SHP77 (cell line): ENCODE results near the gene U2AF1L4.
"Not testable (repeated sequence)": the region's sequence is repeated elsewhere in the genome, so short reads cannot be mapped to it uniquely, and the experiment has no call there.

Experiments
- DNase-seq, 2 experiments: peaks; one replicate each; lab custom pipeline; 2025; lab: John Stamatoyannopoulos, UW

Gene U2AF1L4

DNA sequence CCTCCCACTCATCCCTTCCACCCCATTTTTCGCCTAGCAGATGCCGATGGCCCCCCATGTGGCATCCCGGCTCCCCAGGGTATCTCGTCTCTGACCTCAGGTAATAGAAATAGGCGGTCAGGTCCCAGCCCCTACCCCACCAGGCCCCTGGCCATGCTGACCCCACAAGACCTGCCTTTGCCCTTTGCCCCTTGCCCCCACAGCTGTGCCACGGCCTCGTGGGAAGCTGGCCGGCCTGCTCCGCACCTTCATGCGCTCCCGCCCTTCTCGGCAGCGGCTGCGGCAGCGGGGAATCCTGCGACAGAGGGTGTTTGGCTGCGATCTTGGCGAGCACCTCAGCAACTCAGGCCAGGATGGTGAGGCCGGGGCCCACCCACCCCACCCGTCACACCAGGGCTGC lies 35.5 kb upstream of the U2AF1L4 start:
- DNase-seq, result no peak

- no peak for DNase-seq
These were observed 34.8 kb upstream of the U2AF1L4 start for GRCh38 chr19:35780058-35780457.

- DNase-seq, result no peak
These were observed 33.8 kb upstream of the U2AF1L4 start for GRCh38 chr19:35779033-35779432.

DNA sequence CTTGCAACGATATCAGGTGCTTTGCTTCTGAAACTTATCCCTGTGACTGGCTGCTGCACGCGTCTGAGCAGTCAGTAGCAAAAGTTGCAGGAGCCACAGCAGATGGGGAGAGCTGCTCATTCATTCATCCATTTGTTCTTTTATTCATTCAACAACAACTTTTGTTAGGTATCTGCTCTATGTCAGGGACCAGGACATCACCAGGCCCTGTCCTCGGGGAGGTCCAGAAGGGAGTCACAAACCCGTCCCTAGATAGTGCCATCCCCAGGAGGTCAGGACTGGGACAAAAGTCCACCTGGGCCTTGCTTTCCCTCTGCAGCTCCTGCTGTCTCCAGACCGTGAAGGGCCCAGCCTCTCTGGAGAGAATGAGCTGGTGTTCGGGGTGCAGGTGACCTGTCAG lies 32.7 kb upstream of the U2AF1L4 start:
- DNase-seq, result no peak

DNA sequence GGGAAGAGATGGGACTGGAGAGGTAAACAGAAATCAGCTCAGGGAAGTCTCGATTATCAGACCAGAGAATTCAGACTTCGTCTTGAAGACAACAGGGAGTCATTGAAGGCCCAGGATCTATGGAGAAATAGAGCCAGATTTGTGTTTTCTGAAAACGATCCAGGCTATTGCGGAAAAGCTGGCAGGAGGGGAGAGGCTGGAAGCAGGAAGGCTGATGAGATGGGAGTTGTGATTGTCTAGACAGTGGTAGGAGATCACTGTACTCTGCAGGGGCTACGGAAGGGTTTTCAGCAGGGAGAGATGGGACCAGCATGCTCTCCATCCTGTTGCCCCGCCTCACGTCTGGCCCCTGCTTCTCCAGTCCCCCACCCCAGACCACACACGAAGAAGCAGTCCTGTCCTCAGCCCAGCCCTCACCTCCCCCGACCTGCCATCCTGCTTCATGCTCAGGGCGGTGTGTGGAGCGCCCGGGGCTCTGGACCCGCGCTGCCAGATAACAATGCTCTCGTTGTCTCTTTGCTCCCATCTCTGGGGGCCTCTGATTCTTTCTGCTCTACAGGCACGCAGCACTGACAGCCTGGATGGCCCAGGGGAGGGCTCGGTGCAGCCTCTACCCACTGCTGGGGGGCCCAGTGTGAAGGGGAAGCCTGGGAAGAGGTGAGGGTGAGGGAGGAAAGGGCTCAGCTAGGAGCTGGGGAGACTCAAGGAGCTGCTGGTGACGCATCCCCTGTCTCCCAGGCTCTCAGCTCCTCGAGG lies 32.0 kb upstream of the U2AF1L4 start:
- DNase-seq, result no peak

GRCh38 chr19:35776102-35776788 lies 31.0 kb upstream of the U2AF1L4 start:
- DNase-seq, result no peak

GRCh38 chr19:35775298-35776101 lies 30.3 kb upstream of the U2AF1L4 start, which contains the start of gene ARHGAP33:
ARHGAP33 (plus strand) TSS chr19:35775564; CDS start chr19:35775659, 95 bp downstream.
- peak; percentile 98 for DNase-seq

DNA sequence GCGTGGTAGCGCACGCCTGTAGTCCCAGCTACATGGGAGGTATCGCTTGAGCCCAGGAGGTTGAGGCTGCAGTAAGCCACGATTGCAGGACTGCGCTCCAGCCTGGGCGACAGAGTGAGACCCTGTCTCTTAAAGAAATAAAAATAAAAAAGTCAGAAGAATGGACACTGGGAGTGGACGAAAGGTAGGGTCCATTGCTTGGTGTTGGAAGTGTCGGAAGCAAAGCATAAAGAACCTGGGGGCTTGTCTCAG lies 29.8 kb upstream of the U2AF1L4 start:
- no peak for DNase-seq

- peak in 1 of 2 experiments; percentile 11 for DNase-seq
These were observed 29.2 kb upstream of the U2AF1L4 start for GRCh38 chr19:35774274-35775045.

GRCh38 chr19:35773020-35773806 lies 28.0 kb upstream of the U2AF1L4 start:
- no peak for DNase-seq

DNA sequence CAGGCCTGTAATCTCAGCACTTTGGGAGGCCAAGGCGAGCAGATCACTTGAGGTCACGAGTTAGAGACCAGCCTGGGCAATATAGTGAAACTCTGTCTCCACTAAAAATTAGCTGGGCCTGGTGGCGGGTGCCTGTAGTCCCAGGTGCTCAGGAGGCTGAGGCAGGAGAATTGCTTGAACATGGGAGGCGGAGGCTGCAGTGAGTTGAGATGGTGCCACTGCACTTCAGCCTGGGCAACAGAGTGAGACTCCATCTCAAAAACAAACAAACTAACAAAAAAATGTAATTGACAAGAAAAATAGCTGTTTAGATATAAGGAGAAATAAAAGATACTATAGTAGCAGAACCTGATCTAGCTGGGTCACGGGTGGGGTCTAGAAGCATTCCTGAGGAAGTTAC lies 27.1 kb upstream of the U2AF1L4 start:
- not testable (repeated sequence) for DNase-seq

DNA sequence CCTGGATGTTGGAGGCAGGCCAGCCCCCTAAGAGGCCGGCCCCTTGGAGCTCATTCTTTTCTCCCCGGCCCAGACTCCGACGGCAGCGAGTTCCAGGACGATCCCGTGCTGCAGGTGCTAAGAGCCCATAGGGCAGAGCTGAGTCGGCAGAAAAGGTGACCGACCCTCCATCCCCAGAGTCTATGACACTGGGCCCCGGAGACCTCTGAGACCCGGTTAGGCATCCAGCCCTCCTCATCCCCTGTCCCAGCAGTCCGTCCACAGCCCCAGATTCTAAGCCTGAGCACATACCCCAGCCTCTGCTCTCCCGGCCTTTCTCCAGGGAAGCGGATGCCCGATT lies 22.8 kb upstream of the U2AF1L4 start:
- DNase-seq, result no peak

GRCh38 chr19:35767288-35768081 lies 22.3 kb upstream of the U2AF1L4 start:
- no peak for DNase-seq

GRCh38 chr19:35766571-35767104 lies 21.4 kb upstream of the U2AF1L4 start:
- DNase-seq, result no peak

GRCh38 chr19:35764432-35765315 lies 19.5 kb upstream of the U2AF1L4 start:
- DNase-seq, result no peak

DNA sequence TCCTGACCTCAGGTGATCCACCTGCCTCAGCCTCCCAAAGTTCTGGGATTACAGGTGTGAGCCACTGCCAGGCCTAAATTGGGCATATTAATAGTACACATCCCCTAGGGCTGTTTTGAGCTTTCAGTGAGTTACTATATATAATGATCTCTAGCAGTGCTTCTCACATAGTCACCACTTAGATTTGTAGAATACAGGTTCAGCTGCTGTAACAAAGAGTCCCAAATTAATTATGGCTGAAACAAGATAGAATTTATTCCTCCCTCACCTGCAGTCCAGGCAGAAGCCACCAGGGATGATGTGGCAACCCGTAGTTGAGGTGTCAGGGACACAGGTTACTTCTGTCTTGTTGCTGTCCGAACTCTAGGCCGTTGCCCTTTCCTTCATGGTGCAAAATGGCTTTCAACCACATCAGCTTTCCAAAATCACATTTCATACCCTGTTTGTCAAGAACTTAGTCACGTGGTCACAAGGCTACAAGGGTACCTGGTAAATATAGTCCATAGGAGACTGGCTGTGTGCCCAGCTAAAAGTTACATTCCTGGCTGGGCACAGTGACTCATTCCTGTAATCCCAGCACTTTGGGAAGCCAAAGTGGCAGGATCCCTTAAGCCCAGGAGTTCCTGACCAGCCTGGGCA lies 15.6 kb upstream of the U2AF1L4 start:
- no peak for DNase-seq

DNA sequence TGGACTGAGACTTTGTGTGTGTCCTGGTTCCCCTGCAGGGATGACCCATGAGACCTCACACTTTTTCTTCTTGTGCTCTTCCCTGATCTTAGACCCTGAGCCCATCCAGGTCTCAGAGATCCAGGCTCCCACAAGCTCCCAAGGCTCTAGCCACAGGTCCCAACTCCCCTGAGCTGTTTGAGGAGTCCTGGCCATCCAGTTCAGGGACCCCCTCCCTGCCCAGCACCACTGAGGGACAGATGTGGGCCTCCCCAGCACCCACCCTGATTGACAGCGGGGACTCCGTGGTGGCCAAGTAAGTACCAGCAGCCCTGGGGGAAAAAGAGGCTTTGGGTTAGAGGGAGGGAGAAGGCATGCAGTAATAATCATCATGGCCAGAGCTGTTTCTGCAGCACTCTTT lies 14.5 kb upstream of the U2AF1L4 start:
- no peak for DNase-seq

DNA sequence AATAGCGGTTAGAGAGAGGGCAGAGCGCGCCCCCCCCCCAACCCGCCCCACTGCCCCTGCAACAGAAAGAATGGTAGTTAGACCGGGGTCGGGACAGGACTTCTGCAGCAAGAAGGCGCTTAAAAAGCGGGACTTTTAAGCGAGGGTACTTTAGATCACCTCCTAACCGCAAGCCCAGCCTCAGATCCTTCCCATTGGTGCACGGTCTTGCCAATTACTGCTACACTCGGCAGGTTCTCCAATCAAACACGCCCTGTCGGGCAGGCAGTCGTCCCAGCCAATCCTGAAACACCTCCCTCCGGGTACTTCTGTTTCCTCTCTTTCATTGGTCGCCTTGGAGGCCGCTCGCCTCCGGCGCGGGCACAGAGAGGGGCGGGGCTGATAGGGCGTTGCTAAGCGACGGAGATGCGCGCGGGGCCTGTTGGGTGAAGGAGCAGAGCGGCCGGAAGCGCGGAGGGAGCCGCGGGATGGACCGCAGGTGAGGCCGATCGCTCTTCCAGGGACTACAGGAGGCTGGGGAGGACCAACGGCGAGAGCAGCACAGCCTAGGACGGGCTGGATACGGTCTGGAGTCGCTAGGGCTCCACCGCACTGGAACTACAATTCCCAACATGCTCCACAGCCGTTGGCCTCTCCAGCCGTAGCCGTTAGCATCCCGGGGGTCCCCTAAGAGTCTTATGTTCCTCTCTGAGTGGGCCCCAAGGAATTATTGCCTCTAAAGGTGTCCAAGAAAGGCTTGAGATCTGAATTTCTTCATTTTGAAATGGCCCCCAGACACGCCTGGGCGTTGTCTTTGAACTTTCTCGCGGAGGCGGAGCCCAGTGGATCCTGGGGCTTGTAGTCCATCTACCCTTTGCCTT lies 12.8 kb upstream of the U2AF1L4 start, which contains the start of gene PROSER3:
Gene PROSER3 (plus strand): TSS at position 428 of the 860 bp plus-strand sequence. CDS start 40 bp downstream, at position 468.
- peak; percentile 98 for DNase-seq
